ENCODE results near the gene SYT17. TPM values are rescaled to one million over a fixed set of nuclear protein-coding genes. Genes with fewer than 3 reads are reported as not detected.

Gene SYT17
- total and polyA plus RNA-seq, 2 experiments from 2014 or later, result 6.7 to 6.9 TPM

DNA sequence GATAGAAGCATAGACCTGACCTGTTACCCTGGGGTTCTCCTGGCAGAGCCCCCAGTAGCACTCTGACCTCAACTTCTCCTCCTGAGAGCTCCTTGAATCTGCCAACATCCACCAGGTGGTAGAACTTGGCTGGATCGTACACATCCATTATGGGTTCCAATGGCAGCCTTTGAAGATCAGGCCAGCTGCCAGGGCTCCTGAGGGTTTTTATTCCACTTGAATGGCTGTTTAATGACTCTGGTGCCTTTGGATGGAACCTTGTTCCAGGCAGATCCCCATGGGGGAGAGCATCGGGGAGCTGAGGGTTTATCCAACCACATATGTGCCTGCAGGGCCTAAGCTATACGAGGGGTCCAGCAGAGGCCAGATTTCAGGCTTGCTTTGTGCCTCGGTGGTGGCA is 70.4 kb downstream of the SYT17 start:
- no peak for TF ChIP-seq EZH2 (IDR thresholded peaks at IDR 0.05; ENCODE audit: borderline replicate concordance)
- TF ChIP-seq, protein P1, sequence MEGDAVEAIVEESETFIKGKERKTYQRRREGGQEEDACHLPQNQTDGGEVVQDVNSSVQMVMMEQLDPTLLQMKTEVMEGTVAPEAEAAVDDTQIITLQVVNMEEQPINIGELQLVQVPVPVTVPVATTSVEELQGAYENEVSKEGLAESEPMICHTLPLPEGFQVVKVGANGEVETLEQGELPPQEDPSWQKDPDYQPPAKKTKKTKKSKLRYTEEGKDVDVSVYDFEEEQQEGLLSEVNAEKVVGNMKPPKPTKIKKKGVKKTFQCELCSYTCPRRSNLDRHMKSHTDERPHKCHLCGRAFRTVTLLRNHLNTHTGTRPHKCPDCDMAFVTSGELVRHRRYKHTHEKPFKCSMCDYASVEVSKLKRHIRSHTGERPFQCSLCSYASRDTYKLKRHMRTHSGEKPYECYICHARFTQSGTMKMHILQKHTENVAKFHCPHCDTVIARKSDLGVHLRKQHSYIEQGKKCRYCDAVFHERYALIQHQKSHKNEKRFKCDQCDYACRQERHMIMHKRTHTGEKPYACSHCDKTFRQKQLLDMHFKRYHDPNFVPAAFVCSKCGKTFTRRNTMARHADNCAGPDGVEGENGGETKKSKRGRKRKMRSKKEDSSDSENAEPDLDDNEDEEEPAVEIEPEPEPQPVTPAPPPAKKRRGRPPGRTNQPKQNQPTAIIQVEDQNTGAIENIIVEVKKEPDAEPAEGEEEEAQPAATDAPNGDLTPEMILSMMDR (IDR thresholded peaks at IDR 0.05; ENCODE audit: poor library complexity), result no peak
- no peak for TF ChIP-seq EZH2phosphoT487 (IDR thresholded peaks at IDR 0.05; ENCODE audit: low read depth, severe bottlenecking, unreplicated experiment)
- H3K27me3 ChIP-seq, result no peaks in the 10 kb centered on the region
- WGBS (ENCODE audit: low lambda C conversion rate, missing lambda C conversion rate), result 88% methylated on average over 4 of the region's 4 CpGs
- H2AFZ ChIP-seq, result no peak overlapping the region
- H3K9me2 ChIP-seq (replicated peaks; ENCODE audit: insufficient read depth), result no peaks in the 10 kb centered on the region
- no peak for DNase-seq (ENCODE audit: low spot score)
- no peak overlapping the region for H3K4me3 ChIP-seq
- H3K4me1 ChIP-seq (ENCODE audit: insufficient read depth), result peaks cover 5% of the 10 kb centered on the region
- H3K79me2 ChIP-seq, result no peaks in the 10 kb centered on the region
- H4K20me1 ChIP-seq (ENCODE audit: insufficient read depth, poor library complexity, severe bottlenecking), result no peaks in the 10 kb centered on the region
- H3K27ac ChIP-seq, result no peak overlapping the region
- H3K9me3 ChIP-seq (ENCODE audit: low read depth), result no peaks in the 10 kb centered on the region
- no peak overlapping the region for H3K4me2 ChIP-seq
- no peaks in the 10 kb centered on the region for H3K36me3 ChIP-seq (replicated peaks; ENCODE audit: insufficient read depth, low read depth)

DNA sequence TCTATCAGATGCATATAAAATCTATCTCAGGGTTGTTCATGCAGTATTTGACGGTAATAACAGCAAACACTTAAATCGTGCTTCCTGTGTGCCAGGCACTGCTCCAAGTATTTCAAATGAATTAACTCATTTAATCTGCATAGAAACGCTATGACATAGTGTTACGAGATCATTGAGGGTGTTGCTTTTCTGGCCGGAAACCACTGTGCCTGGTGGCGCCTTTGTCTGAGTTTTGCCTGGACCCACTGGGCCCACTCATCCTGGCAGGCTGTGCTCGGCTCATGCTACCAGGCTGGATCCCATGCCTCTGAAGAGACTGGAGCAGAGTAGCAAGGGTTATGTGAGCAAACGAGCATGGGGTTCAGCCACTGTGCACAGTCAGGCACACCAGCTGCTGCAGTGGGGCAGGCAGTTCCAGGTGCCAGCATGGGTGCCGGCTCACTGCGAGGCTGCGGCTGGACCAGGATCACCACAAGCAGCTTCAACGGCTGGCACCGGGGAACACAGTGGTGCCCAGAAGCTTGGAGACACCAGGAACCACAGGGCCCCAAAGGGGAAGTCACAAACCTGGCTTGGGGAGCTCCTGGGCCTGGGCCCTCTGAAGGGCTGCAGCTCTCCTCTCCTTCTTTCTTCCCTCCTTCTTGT is 71.6 kb downstream of the SYT17 start:
- no peak for TF ChIP-seq EZH2 (IDR thresholded peaks at IDR 0.05; ENCODE audit: borderline replicate concordance)
- no peaks in the 10 kb centered on the region for H3K36me3 ChIP-seq (replicated peaks; ENCODE audit: insufficient read depth, low read depth)
- 95% methylated on average over 13 of the region's 13 CpGs for WGBS (ENCODE audit: low lambda C conversion rate, missing lambda C conversion rate)
- H3K4me2 ChIP-seq, result no peak overlapping the region
- H3K27me3 ChIP-seq, result no peaks in the 10 kb centered on the region
- no peaks in the 10 kb centered on the region for H3K9me3 ChIP-seq (ENCODE audit: low read depth)
- no peaks in the 10 kb centered on the region for H3K9me2 ChIP-seq (replicated peaks; ENCODE audit: insufficient read depth)
- H4K20me1 ChIP-seq (ENCODE audit: insufficient read depth, poor library complexity, severe bottlenecking), result no peaks in the 10 kb centered on the region
- no peak overlapping the region for H3K4me3 ChIP-seq
- no peak overlapping the region for H2AFZ ChIP-seq
- H3K27ac ChIP-seq, result no peak overlapping the region
- no peak for DNase-seq (ENCODE audit: low spot score)
- peaks cover 5% of the 10 kb centered on the region for H3K4me1 ChIP-seq (ENCODE audit: insufficient read depth)
- H3K79me2 ChIP-seq, result no peaks in the 10 kb centered on the region

DNA sequence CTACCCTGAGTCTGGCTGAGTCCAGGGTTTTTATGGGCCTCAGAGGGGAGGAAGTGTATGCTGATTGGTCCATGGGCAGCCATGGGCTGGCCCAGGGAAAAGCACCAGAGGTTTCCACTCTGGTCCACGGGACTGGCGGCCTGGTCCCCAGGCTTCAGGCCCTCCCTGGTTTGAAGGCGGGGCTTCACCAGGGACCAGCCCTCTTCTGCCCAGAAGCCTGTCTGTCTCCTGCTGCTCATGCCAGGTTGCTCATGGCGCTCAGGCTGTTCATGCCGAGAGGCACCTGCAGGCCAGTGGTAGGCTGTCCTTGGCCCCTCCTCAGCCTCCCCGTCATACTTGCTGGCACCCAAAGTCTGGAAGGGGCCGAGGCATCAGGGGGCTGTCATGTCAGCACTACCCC is 72.5 kb downstream of the SYT17 start:
- 86% methylated on average over 7 of the region's 7 CpGs for WGBS (ENCODE audit: low lambda C conversion rate, missing lambda C conversion rate)
- no peak for DNase-seq (ENCODE audit: low spot score)
- Histone ChIP-seq H3K27me3 (no peaks in the 10 kb centered on the region), H3K4me2 (no peak overlapping the region), H3K36me3 (replicated peaks; ENCODE audit: insufficient read depth, low read depth) (no peaks in the 10 kb centered on the region), H2AFZ (no peak overlapping the region), H4K20me1 (ENCODE audit: insufficient read depth, poor library complexity, severe bottlenecking) (no peaks in the 10 kb centered on the region), H3K9me2 (replicated peaks; ENCODE audit: insufficient read depth) (no peaks in the 10 kb centered on the region), H3K9me3 (ENCODE audit: low read depth) (no peaks in the 10 kb centered on the region), H3K79me2 (no peaks in the 10 kb centered on the region), H3K4me3 (no peak overlapping the region), H3K4me1 (ENCODE audit: insufficient read depth) (peaks cover 5% of the 10 kb centered on the region), H3K27ac (no peak overlapping the region)
- no peak for TF ChIP-seq EZH2phosphoT487 (IDR thresholded peaks at IDR 0.05; ENCODE audit: low read depth, severe bottlenecking, unreplicated experiment)
- no peak for TF ChIP-seq EZH2 (IDR thresholded peaks at IDR 0.05; ENCODE audit: borderline replicate concordance)
- TF ChIP-seq, protein P1 (IDR thresholded peaks at IDR 0.05; ENCODE audit: poor library complexity), result no peak

DNA sequence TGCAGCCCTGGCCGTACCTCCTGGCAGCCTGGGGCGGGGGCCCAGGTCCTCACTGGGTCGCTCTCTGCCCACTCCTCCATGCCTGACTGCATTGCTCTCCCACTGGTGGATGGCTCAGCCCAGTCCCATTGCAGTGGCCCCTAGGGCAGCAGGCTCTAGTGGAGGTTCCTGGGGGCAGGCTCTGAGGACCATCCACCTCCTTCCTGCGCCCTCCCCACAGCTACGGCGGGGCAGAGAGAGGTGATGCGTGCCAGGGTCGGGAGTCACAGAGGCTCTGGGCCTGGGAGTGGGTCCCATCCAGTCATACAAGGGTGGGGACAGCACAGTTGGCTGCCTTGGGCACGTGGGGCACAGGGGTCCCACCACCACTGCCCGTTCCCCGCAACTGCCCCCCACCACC is 73.5 kb downstream of the SYT17 start:
- Histone ChIP-seq H4K20me1 (ENCODE audit: insufficient read depth, poor library complexity, severe bottlenecking) (no peaks in the 10 kb centered on the region), H2AFZ (no peak overlapping the region), H3K9me2 (replicated peaks; ENCODE audit: insufficient read depth) (no peaks in the 10 kb centered on the region), H3K9me3 (ENCODE audit: low read depth) (no peaks in the 10 kb centered on the region), H3K79me2 (no peaks in the 10 kb centered on the region), H3K4me3 (no peak overlapping the region), H3K36me3 (replicated peaks; ENCODE audit: insufficient read depth, low read depth) (no peaks in the 10 kb centered on the region), H3K4me2 (no peak overlapping the region), H3K27ac (no peak overlapping the region), H3K27me3 (no peaks in the 10 kb centered on the region), H3K4me1 (ENCODE audit: insufficient read depth) (peaks cover 5% of the 10 kb centered on the region)
- no peak for DNase-seq (ENCODE audit: low spot score)
- WGBS (ENCODE audit: low lambda C conversion rate, missing lambda C conversion rate), result 93% methylated on average over 7 of the region's 11 CpGs
- no peak for TF ChIP-seq EZH2phosphoT487 (IDR thresholded peaks at IDR 0.05; ENCODE audit: low read depth, severe bottlenecking, unreplicated experiment)
- no peak for TF ChIP-seq EZH2 (IDR thresholded peaks at IDR 0.05; ENCODE audit: borderline replicate concordance)
- TF ChIP-seq, protein P1 (IDR thresholded peaks at IDR 0.05; ENCODE audit: poor library complexity), result no peak

Measured in hepatocyte (in vitro differentiated cells).